ENCODE measurements around the gene SEC14L5. TPM values are rescaled to one million over a fixed set of nuclear protein-coding genes. Genes with fewer than 3 reads are reported as not detected.

Gene SEC14L5
- polyA plus RNA-seq, 3 donors, result 0.03 TPM; not detected in 2

GRCh38 chr16:4913774-4914525 lies 44.2 kb upstream of the SEC14L5 start:
- H3K27me3 Mint-ChIP-seq (ENCODE audit: low read depth in 3 of 3), result peaks cover 3 to 12% (median 6%) of the 10 kb centered on the region in 3 donors
- Histone ChIP-seq H3K36me3 (replicated peaks in 1 of 2; ENCODE audit: control insufficient read depth in 1 of 2, insufficient read depth in 2 of 2, low read length in 2 of 2) (no peaks in the 10 kb centered on the region), H3K79me2 (ENCODE audit: insufficient read depth, low read length) (no peaks in the 10 kb centered on the region), H4K20me1 (ENCODE audit: insufficient read depth, low read length) (no peaks in the 10 kb centered on the region), H3K4me2 (replicated peaks; ENCODE audit: extremely low read depth, low read length, poor library complexity, severe bottlenecking) (no peak overlapping the region), H3K9me3 (replicated peaks in 1 of 2; ENCODE audit: control insufficient read depth in 1 of 2, insufficient read depth in 1 of 2, low read length in 2 of 2) (no peaks in the 10 kb centered on the region), H3K4me3 (replicated peaks in 1 of 3; ENCODE audit: low read depth in 2 of 3, low read length in 3 of 3) (no peak overlapping the region), H3K27ac (ENCODE audit: low read depth in 1 of 2, low read length in 2 of 2) (no peak overlapping the region), H3K4me1 (ENCODE audit: control insufficient read depth in 1 of 2, insufficient read depth in 2 of 2, low read length in 2 of 2) (no peaks in the 10 kb centered on the region), H2AFZ (ENCODE audit: insufficient read depth, low read depth, low read length, poor library complexity, severe bottlenecking) (no peak overlapping the region), H3K9ac (ENCODE audit: insufficient read depth, low read length, poor library complexity, severe bottlenecking) (no peak overlapping the region), H3K27me3 (ENCODE audit: control insufficient read depth in 2 of 2, insufficient read depth in 2 of 2, low read length in 2 of 2) (no peaks in the 10 kb centered on the region)
- H3K36me3 Mint-ChIP-seq, result no peaks in the 10 kb centered on the region
- H3K9me3 Mint-ChIP-seq, result no peaks in the 10 kb centered on the region
- intact Hi-C loops (cut with micrococcal nuclease), result no loop called here
- no peak for DNase-seq
- WGBS (ENCODE audit: insufficient coverage), result 91% methylated on average over 13 of the region's 15 CpGs
- no peak overlapping the region for H3K27ac Mint-ChIP-seq
- TF ChIP-seq CTCF (IDR thresholded peaks at IDR 0.05), result no peak
- H3K4me3 Mint-ChIP-seq, result no peak overlapping the region
- no peaks in the 10 kb centered on the region for H3K4me1 Mint-ChIP-seq

- 93% methylated on average over 4 of the region's 7 CpGs for WGBS (ENCODE audit: insufficient coverage)
- Mint-ChIP-seq H3K27ac (no peak overlapping the region), H3K36me3 (no peaks in the 10 kb centered on the region), H3K27me3 (ENCODE audit: low read depth in 3 of 3) (peaks cover 4 to 14% (median 7%) of the 10 kb centered on the region in 3 donors), H3K9me3 (no peaks in the 10 kb centered on the region), H3K4me3 (no peak overlapping the region), H3K4me1 (no peaks in the 10 kb centered on the region)
- Histone ChIP-seq H3K4me3 (replicated peaks in 1 of 3; ENCODE audit: low read depth in 2 of 3, low read length in 3 of 3) (no peak overlapping the region), H3K4me2 (replicated peaks; ENCODE audit: extremely low read depth, low read length, poor library complexity, severe bottlenecking) (no peak overlapping the region), H2AFZ (ENCODE audit: insufficient read depth, low read depth, low read length, poor library complexity, severe bottlenecking) (no peak overlapping the region), H3K36me3 (replicated peaks in 1 of 2; ENCODE audit: control insufficient read depth in 1 of 2, insufficient read depth in 2 of 2, low read length in 2 of 2) (no peaks in the 10 kb centered on the region), H3K27me3 (ENCODE audit: control insufficient read depth in 2 of 2, insufficient read depth in 2 of 2, low read length in 2 of 2) (no peaks in the 10 kb centered on the region), H3K9ac (ENCODE audit: insufficient read depth, low read length, poor library complexity, severe bottlenecking) (no peak overlapping the region), H3K4me1 (ENCODE audit: control insufficient read depth in 1 of 2, insufficient read depth in 2 of 2, low read length in 2 of 2) (no peaks in the 10 kb centered on the region), H3K79me2 (ENCODE audit: insufficient read depth, low read length) (no peaks in the 10 kb centered on the region), H3K27ac (ENCODE audit: low read depth in 1 of 2, low read length in 2 of 2) (no peak overlapping the region), H4K20me1 (ENCODE audit: insufficient read depth, low read length) (no peaks in the 10 kb centered on the region), H3K9me3 (replicated peaks in 1 of 2; ENCODE audit: control insufficient read depth in 1 of 2, insufficient read depth in 1 of 2, low read length in 2 of 2) (no peaks in the 10 kb centered on the region)
- intact Hi-C loops (cut with micrococcal nuclease), result no loop called here
- no peak for TF ChIP-seq CTCF (IDR thresholded peaks at IDR 0.05)
- DNase-seq, result no peak
Measured at GRCh38 chr16:4914528-4915225, 43.5 kb upstream of the SEC14L5 start.

Measured in CD14-positive monocyte (primary cell).